K562 (cell line): ENCODE measurements around the gene SLAIN2. TPM values are rescaled to one million over a fixed set of nuclear protein-coding genes. Genes with fewer than 3 reads are reported as not detected.

ENCODE experiments used
- ATAC-seq: fragments of 200-7000 bp; cut with Tn5 transposase; 3 replicates; pipeline ENCODE4 v1.9.1; 2020; ENCODE audit warnings: moderate library complexity
- BruUV-seq: library from RNA; stranded (reverse); fragments of 400-500 nt; replicated peaks from 2 replicates; lab custom pipeline; 2021; lab: Mats Ljungman, UMichigan
- CTCF ChIA-PET: fragments of 300-600 bp; formaldehyde crosslinking; extraction: SDS; loops from one replicate; lab custom pipeline; 2021; ENCODE audit warnings: low intra/inter-chr PET ratio; lab: Yijun Ruan, JAX
- POLR2A ChIA-PET: fragments of 300-600, 350-650 bp; sonication (Branson Sonifier 250); formaldehyde crosslinking; extraction: SDS; loops from one replicate; lab custom pipeline; 2021; ENCODE audit warnings: antibody characterized with exemption, inconsistent platforms; lab: Yijun Ruan, JAX
- DNase-seq, 4 experiments: peaks; one replicate each; pipeline versions ENCODE4 v3.0.0 to v3.0.0-alpha.2; 2011 to 2018; ENCODE audit warnings: low spot score in 3 of 4, mixed read lengths in 3 of 4; ENCODE audit errors: extremely low read depth in 1 of 4
- FAIRE-seq: peaks from 2 replicates; lab custom pipeline; 2011; peaks lifted over from hg19 to GRCh38; lab: Jason Lieb, UNC
- H2AFZ ChIP-seq: 2 replicates; pipeline ENCODE4 v1.6.0; 2011; ENCODE audit warnings: low read depth, low read length, control low read depth, inconsistent platforms
- H3K27ac ChIP-seq: fragments of 200-600 bp; 3 replicates; pipeline ENCODE4 v1.8.0; 2011; ENCODE audit warnings: low read depth, mild to moderate bottlenecking, control low read depth, inconsistent platforms, low read length, moderate library complexity, mixed read lengths; ENCODE audit errors: extremely low read depth
- H3K27me3 ChIP-seq, 2 experiments: fragments of 300-600 bp in 1 of 2; 2 replicates in 1 of 2; 3 replicates in 1 of 2; pipeline versions ENCODE4 v1.6.0 to v1.8.0; 2011; ENCODE audit warnings: inconsistent platforms in 2 of 2, low read length in 2 of 2, mild to moderate bottlenecking in 1 of 2, mixed read lengths in 1 of 2, moderate library complexity in 1 of 2; ENCODE audit not compliant: control insufficient read depth in 2 of 2, insufficient read depth in 2 of 2
- H3K36me3 ChIP-seq: fragments of 300-600 bp; 3 replicates; pipeline ENCODE4 v1.8.0; 2011; ENCODE audit warnings: mild to moderate bottlenecking, low read length, inconsistent platforms; ENCODE audit not compliant: control insufficient read depth, insufficient read depth
- H3K4me1 ChIP-seq, 2 experiments: fragments of 200-600 bp in 1 of 2; replicated peaks in 1 of 2; 2 replicates in 1 of 2; 3 replicates in 1 of 2; pipeline versions ENCODE4 v1.5.1 to v1.8.0; 2011; ENCODE audit warnings: inconsistent platforms in 2 of 2, low read length in 2 of 2, mild to moderate bottlenecking in 1 of 2, mixed read lengths in 1 of 2, moderate library complexity in 1 of 2; ENCODE audit not compliant: control insufficient read depth in 2 of 2, insufficient read depth in 2 of 2
- H3K4me2 ChIP-seq: 2 replicates; pipeline ENCODE4 v1.6.1; 2011; ENCODE audit warnings: low read length, control low read depth, inconsistent platforms, mixed read lengths; ENCODE audit not compliant: insufficient read depth
- H3K4me3 ChIP-seq: fragments of 200-600 bp; sonication (generic), shearing (Covaris generic); 2 replicates; pipeline ENCODE4 v1.5.1; 2016; ENCODE audit warnings: control low read depth, inconsistent platforms
- H3K79me2 ChIP-seq: fragments of 200-600 bp; 3 replicates; pipeline ENCODE4 v1.8.0; 2011; ENCODE audit warnings: low read length, inconsistent platforms; ENCODE audit not compliant: control insufficient read depth, insufficient read depth
- H3K9ac ChIP-seq, 2 experiments: 2 replicates each; pipeline versions ENCODE4 v1.6.0 to v1.6.1; 2011; ENCODE audit warnings: low read depth in 2 of 2, low read length in 2 of 2, control low read depth in 1 of 2, inconsistent platforms in 1 of 2, mild to moderate bottlenecking in 1 of 2, mixed read lengths in 1 of 2; ENCODE audit not compliant: insufficient read depth in 1 of 2
- H3K9me1 ChIP-seq: one replicate; pipeline ENCODE4 v1.6.0; 2011; ENCODE audit warnings: inconsistent platforms, mild to moderate bottlenecking, low read length, moderate library complexity; ENCODE audit not compliant: control insufficient read depth, insufficient read depth
- H3K9me3 ChIP-seq: replicated peaks from 2 replicates; pipeline ENCODE4 v1.5.1; 2011; ENCODE audit warnings: low read depth, low read length, inconsistent platforms; ENCODE audit not compliant: control insufficient read depth, insufficient read depth
- H4K20me1 ChIP-seq: replicated peaks from 2 replicates; pipeline ENCODE4 v1.6.1; 2011; ENCODE audit warnings: low read length, inconsistent platforms, mixed read lengths; ENCODE audit not compliant: control insufficient read depth, insufficient read depth
- BRCA1 ChIP-seq, 2 experiments: fragments of 450-650 bp in 1 of 2; sonication (generic) in 1 of 2; formaldehyde crosslinking in 1 of 2; IDR thresholded peaks; 2 replicates each; pipeline versions ENCODE4 v1.5.0 to v1.6.1; 2017 to 2020; ENCODE audit warnings: mild to moderate bottlenecking in 1 of 2, missing genetic modification reagents in 1 of 2
- CBFB ChIP-seq: sonication (generic); formaldehyde crosslinking; IDR thresholded peaks from 2 replicates; pipeline ENCODE4 v1.4.0; 2020; ENCODE audit warnings: mild to moderate bottlenecking, missing genetic modification reagents
- CBX1 ChIP-seq: sonication (generic); IDR thresholded peaks from 2 replicates; pipeline ENCODE4 v1.6.1; 2016; ENCODE audit warnings: antibody characterized with exemption, low read depth, mild to moderate bottlenecking
- GMEB1 ChIP-seq: fragments of 250-450 bp; sonication (Bioruptor Pico); IDR thresholded peaks from 2 replicates; pipeline ENCODE4 v1.4.0; 2020; ENCODE audit warnings: mild to moderate bottlenecking
- GTF2A2 ChIP-seq: IDR thresholded peaks from 2 replicates; pipeline ENCODE4 v1.6.1; 2016; ENCODE audit warnings: mild to moderate bottlenecking, missing genetic modification characterization, missing compliant biosample characterization
- HMBOX1 ChIP-seq: sonication (generic); IDR thresholded peaks from 2 replicates; pipeline ENCODE4 v1.6.1; 2016
- HSF4 ChIP-seq: fragments of 250-450 bp; sonication (Bioruptor Pico); IDR thresholded peaks from 2 replicates; pipeline ENCODE4 v2.1.2; 2022; ENCODE audit warnings: mild to moderate bottlenecking, moderate library complexity, borderline replicate concordance
- JUN ChIP-seq, 2 experiments: sonication (generic) in 1 of 2; formaldehyde crosslinking in 1 of 2; IDR thresholded peaks; 2 replicates each; pipeline versions ENCODE4 v1.6.1 to v1.8.0; 2012 to 2022; ENCODE audit warnings: borderline replicate concordance in 2 of 2, mild to moderate bottlenecking in 2 of 2, improper control_type of control experiment in 1 of 2, low read depth in 1 of 2, low read length in 1 of 2, missing genetic modification reagents in 1 of 2
- KAT8 ChIP-seq: fragments of 450-650 bp; IDR thresholded peaks from 2 replicates; pipeline ENCODE4 v1.6.1; 2016; ENCODE audit warnings: low read depth, mild to moderate bottlenecking
- MCM7 ChIP-seq, 2 experiments: fragments of 450-650 bp; IDR thresholded peaks; 2 replicates each; pipeline ENCODE4 v1.6.1; 2016 to 2018
- NELFE ChIP-seq: IDR thresholded peaks from 2 replicates; pipeline ENCODE4 v1.6.1; 2011; ENCODE audit warnings: mild to moderate bottlenecking; ENCODE audit not compliant: insufficient read depth, insufficient read length
- SNAPC5 ChIP-seq: fragments of 250-450 bp; sonication (Bioruptor Pico); IDR thresholded peaks from 2 replicates; pipeline ENCODE4 v1.8.0; 2021; ENCODE audit warnings: moderate library complexity, mild to moderate bottlenecking, inconsistent platforms
- SNRNP70 ChIP-seq: fragments of 200-400 bp; formaldehyde crosslinking; optimal IDR thresholded peaks from 2 replicates; pipeline ENCODE3; 2017; ENCODE audit warnings: low read depth, low read length
- ZNF140 ChIP-seq: fragments of 250-450 bp; sonication (Bioruptor Pico); IDR thresholded peaks from 2 replicates; pipeline ENCODE4 v1.8.0; 2021; ENCODE audit warnings: moderate library complexity, mild to moderate bottlenecking, inconsistent platforms
- ZNF184 ChIP-seq: sonication (generic); formaldehyde crosslinking; IDR thresholded peaks from 2 replicates; pipeline ENCODE4 v1.5.0; 2020; ENCODE audit warnings: missing genetic modification reagents
- ZNF384 ChIP-seq: IDR thresholded peaks from 2 replicates; pipeline ENCODE4 v1.6.1; 2012; ENCODE audit warnings: low read depth, low read length, improper control_type of control experiment
- WGBS: fragments of 100-300 bp; shearing (Covaris generic); methylation state at CpG from one replicate; pipeline ENCODE4 v1.1.6; 2016; ENCODE audit warnings: low coverage, mixed read lengths; ENCODE audit not compliant: insufficient coverage; ENCODE audit errors: missing lambda C conversion rate; 5-methylcytosine and 5-hydroxymethylcytosine counted together
- in situ Hi-C: fragments of 300-500 bp; cut with MboI; formaldehyde crosslinking; loops from 4 replicates; pipeline ENCODE4 v1.15.0; 2018; ENCODE audit warnings: inconsistent platforms, mixed read lengths
- intact Hi-C: fragments of 100-400 bp; cut with micrococcal nuclease; formaldehyde crosslinking; loops from 2 replicates; pipeline ENCODE4 v1.14.2; 2022
- polyA plus RNA-seq, 8 experiments: library from polyadenylated mRNA; depleted of rRNA in 4 of 8; stranded (reverse) in 5 of 8; unstranded in 3 of 8; fragments of >200 nt; fragmentation: Nextera tagmentation in 2 of 8; fragmentation: Illumina TruSeq in 1 of 8; extraction: Ambion mirVana in 2 of 8; extraction: Trizol in 1 of 8; gene quantifications; 2 replicates each; pipeline versions ENCODE4 v1.2.1 to v1.2.3, GENCODE V29; 2011 to 2014; ENCODE audit warnings: inconsistent platforms in 1 of 8, missing spikeins in 1 of 8
- total RNA-seq, 7 experiments: library from RNA; depleted of rRNA in 6 of 7; stranded (reverse); fragments of >200 nt in 6 of 7; fragmentation: Illumina TruSeq in 2 of 7; extraction: Trizol in 2 of 7; gene quantifications; 2 replicates each; pipeline versions ENCODE4 v1.2.1 to v1.2.3, GENCODE V29; 2011 to 2021; ENCODE audit warnings: low replicate concordance in 1 of 7

SLAIN2 gene
- total and polyA plus RNA-seq, 9 of the 15 experiments (the other 6 are each of a cell fraction or from before 2014, with no cell fraction given), result 3.5 to 116 (median 35.0) TPM

GRCh38 chr4:48446642-48447041 is 105.3 kb downstream of the SLAIN2 start:
- H3K4me1 ChIP-seq, result peaks cover 0 to 2% of the 10 kb centered on the region in 2 experiments; a peak in 3 of 5 replicates
- H2AFZ ChIP-seq, result no peak overlapping the region
- H3K36me3 ChIP-seq, result no peaks in the 10 kb centered on the region
- in situ Hi-C loops, result no loop called here
- H3K9me1 ChIP-seq, result no peaks in the 10 kb centered on the region
- no peak overlapping the region for H3K27ac ChIP-seq
- WGBS, result 13% methylated on average over 1 of the region's 1 CpG
- POLR2A ChIA-PET, result no interaction called here
- no peaks in the 10 kb centered on the region for H3K9me3 ChIP-seq
- H3K4me2 ChIP-seq, result no peak overlapping the region
- H3K4me3 ChIP-seq, result no peak overlapping the region
- no peak overlapping the region for H3K9ac ChIP-seq
- H3K79me2 ChIP-seq, result no peaks in the 10 kb centered on the region
- TF ChIP-seq KAT8, result no peak
- TF ChIP-seq ZNF184, result no peak
- no peak for TF ChIP-seq SNAPC5 (CRISPR knock-in tag)
- TF ChIP-seq GMEB1 (CRISPR knock-in tag), result no peak
- TF ChIP-seq CBFB, result no peak
- no peak for TF ChIP-seq HMBOX1
- no peak for TF ChIP-seq HSF4 (CRISPR knock-in tag)
- no peak for TF ChIP-seq SNRNP70
- TF ChIP-seq GTF2A2 (tag), result no peak
- TF ChIP-seq ZNF140, result no peak
- TF ChIP-seq NELFE, result no peak
- TF ChIP-seq MCM7 (IDR thresholded peaks at IDR 0.05), result no peak
- TF ChIP-seq BRCA1 (IDR thresholded peaks at IDR 0.05), result no peak
- TF ChIP-seq BRCA1 (CRISPR knock-in tag; IDR thresholded peaks at IDR 0.05), result no peak
- no peak for TF ChIP-seq CBX1
- no peak for TF ChIP-seq ZNF384
- no peak for TF ChIP-seq JUN (IDR thresholded peaks at IDR 0.05; ENCODE audit: borderline replicate concordance, low read depth, low read length)
- no peak for TF ChIP-seq JUN (CRISPR knock-in tag; IDR thresholded peaks at IDR 0.05; ENCODE audit: borderline replicate concordance)
- no peak for FAIRE-seq
- ATAC-seq, result no peak
- H4K20me1 ChIP-seq, result no peaks in the 10 kb centered on the region
- intact Hi-C loops, result loop anchor here (5.0 to 10.0 kb wide), 2 partner anchors 236 to 322 kb away; no protein-coding TSS in a partner anchor
- H3K27me3 ChIP-seq, result no peaks in the 10 kb centered on the region
- CTCF ChIA-PET, result interaction anchor here (1.5 kb wide), 1 partner anchor 516 kb away, joined by 9 read pairs; no protein-coding TSS in a partner anchor
- DNase-seq, result no peak
- no TSS peak for BruUV-seq
